Measurements from ENCODE around the gene LLGL1. TPM values are rescaled to one million over a fixed set of nuclear protein-coding genes. Genes with fewer than 3 reads are reported as not detected.

The LLGL1 gene
- total and polyA plus RNA-seq, 10 of the 15 experiments (the other 5 are each of a cell fraction or from before 2014, with no cell fraction given), result 0.02 to 9.2 (median 2.5) TPM

DNA sequence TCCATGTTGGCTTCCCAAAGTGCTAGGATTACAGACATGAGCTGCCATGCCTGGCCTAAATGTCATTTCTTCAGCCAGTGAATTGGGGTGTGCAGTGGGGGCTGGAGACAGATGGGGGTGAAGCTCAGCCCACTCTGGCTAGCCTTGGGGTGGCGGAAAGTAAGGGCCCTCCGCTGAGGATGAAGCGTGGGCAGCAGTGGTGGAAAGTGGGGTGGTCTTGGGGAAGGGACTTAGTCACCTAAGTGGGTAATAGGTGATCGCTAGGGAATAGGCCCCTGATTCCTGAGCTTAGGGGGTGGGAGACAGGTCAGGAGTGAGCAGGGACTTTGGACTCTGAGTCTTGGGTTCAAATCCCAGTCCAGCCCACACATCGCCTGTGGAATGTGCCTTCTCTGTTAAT is 2.2 kb downstream of the LLGL1 start:
- Histone ChIP-seq H3K36me3 (ENCODE audit: control insufficient read depth in 2 of 2, insufficient read depth in 2 of 2, low read length in 1 of 2) (no peaks in the 10 kb centered on the region), H3K27ac (ENCODE audit: control insufficient read depth, insufficient read depth) (no peak overlapping the region), H3K79me2 (ENCODE audit: control insufficient read depth, insufficient read depth, low read length) (no peaks in the 10 kb centered on the region), H4K20me1 (ENCODE audit: control insufficient read depth, insufficient read depth) (no peaks in the 10 kb centered on the region), H3K4me3 (no peak overlapping the region), H2AFZ (ENCODE audit: control insufficient read depth, low read depth, low read length) (no peak overlapping the region), H3K9me3 (replicated peaks; ENCODE audit: control insufficient read depth, insufficient read depth, low read length) (no peaks in the 10 kb centered on the region), H3K27me3 (replicated peaks in 1 of 2; ENCODE audit: control insufficient read depth in 2 of 2, insufficient read depth in 2 of 2, low read length in 1 of 2) (no peaks in the 10 kb centered on the region), H3K4me1 (ENCODE audit: control insufficient read depth, insufficient read depth, low read length) (no peaks in the 10 kb centered on the region), H3K9ac (ENCODE audit: control insufficient read depth, insufficient read depth, low read length) (no peak overlapping the region), H3K4me2 (ENCODE audit: control insufficient read depth, insufficient read depth) (no peak overlapping the region)
- 95% methylated on average over 5 of the region's 5 CpGs for WGBS (ENCODE audit: insufficient coverage, insufficient replicate concordance, low lambda C conversion rate, missing lambda C conversion rate)
- ChIA-PET POLR2A (no interaction called here), CTCF (no interaction called here), RAD21 (ENCODE audit: unreplicated experiment) (no interaction called here), SMC1A (ENCODE audit: uncharacterized antibody, unreplicated experiment) (no interaction called here)
- in situ Hi-C loops (cut with MboI), result no loop called here
- intact Hi-C loops (cut with micrococcal nuclease; ENCODE audit: unreplicated experiment), result loop anchor here (2.0 to 5.0 kb wide), 2 partner anchors 33 to 45 kb away; partner anchors contain the start of genes ALKBH5 and MIEF2
- no peak for FAIRE-seq
- TF ChIP-seq TARDBP (IDR thresholded peaks at IDR 0.05; ENCODE audit: borderline replicate concordance), result no peak
- no peak for TF ChIP-seq YY1 (IDR thresholded peaks at IDR 0.05; ENCODE audit: low read depth, low read length)
- TF ChIP-seq, protein P1, sequence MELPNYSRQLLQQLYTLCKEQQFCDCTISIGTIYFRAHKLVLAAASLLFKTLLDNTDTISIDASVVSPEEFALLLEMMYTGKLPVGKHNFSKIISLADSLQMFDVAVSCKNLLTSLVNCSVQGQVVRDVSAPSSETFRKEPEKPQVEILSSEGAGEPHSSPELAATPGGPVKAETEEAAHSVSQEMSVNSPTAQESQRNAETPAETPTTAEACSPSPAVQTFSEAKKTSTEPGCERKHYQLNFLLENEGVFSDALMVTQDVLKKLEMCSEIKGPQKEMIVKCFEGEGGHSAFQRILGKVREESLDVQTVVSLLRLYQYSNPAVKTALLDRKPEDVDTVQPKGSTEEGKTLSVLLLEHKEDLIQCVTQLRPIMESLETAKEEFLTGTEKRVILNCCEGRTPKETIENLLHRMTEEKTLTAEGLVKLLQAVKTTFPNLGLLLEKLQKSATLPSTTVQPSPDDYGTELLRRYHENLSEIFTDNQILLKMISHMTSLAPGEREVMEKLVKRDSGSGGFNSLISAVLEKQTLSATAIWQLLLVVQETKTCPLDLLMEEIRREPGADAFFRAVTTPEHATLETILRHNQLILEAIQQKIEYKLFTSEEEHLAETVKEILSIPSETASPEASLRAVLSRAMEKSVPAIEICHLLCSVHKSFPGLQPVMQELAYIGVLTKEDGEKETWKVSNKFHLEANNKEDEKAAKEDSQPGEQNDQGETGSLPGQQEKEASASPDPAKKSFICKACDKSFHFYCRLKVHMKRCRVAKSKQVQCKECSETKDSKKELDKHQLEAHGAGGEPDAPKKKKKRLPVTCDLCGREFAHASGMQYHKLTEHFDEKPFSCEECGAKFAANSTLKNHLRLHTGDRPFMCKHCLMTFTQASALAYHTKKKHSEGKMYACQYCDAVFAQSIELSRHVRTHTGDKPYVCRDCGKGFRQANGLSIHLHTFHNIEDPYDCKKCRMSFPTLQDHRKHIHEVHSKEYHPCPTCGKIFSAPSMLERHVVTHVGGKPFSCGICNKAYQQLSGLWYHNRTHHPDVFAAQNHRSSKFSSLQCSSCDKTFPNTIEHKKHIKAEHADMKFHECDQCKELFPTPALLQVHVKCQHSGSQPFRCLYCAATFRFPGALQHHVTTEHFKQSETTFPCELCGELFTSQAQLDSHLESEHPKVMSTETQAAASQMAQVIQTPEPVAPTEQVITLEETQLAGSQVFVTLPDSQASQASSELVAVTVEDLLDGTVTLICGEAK (IDR thresholded peaks at IDR 0.05; ENCODE audit: borderline replicate concordance), result no peak
- no peak for TF ChIP-seq CHD2 (IDR thresholded peaks at IDR 0.05; ENCODE audit: borderline replicate concordance, low read depth, low read length)
- TF ChIP-seq ZNF217 (IDR thresholded peaks at IDR 0.05), result no peak
- no peak for TF ChIP-seq MYB (IDR thresholded peaks at IDR 0.05; ENCODE audit: borderline replicate concordance, low read depth, low read length)
- ATAC-seq, result no peak
- no peak for DNase-seq (ENCODE audit: low read depth, low spot score)
- no TSS peak for BruUV-seq (replicated peaks)

All from GM12878 (cell line).